K562 (cell line): ENCODE data around the gene CMIP. TPM values are rescaled to one million over a fixed set of nuclear protein-coding genes. Genes with fewer than 3 reads are reported as not detected.

Source experiments
- BHLHE40 ChIP-seq: IDR thresholded peaks from 2 replicates; pipeline ENCODE4 v1.6.1; 2011; ENCODE audit warnings: low read length, improper control_type of control experiment
- BRD9 ChIP-seq: fragments of 450-650 bp; IDR thresholded peaks from 2 replicates; pipeline ENCODE4 v1.6.1; 2018; ENCODE audit warnings: low read depth; ENCODE audit not compliant: partially characterized antibody
- CBFA2T2 ChIP-seq: fragments of 450-650 bp; conservative IDR thresholded peaks from 2 replicates; pipeline ENCODE4 v1.6.1; 2017; ENCODE audit warnings: mild to moderate bottlenecking
- FOXK2 ChIP-seq, 2 experiments: fragments of 450-650 bp; IDR thresholded peaks in 1 of 2; conservative IDR thresholded peaks in 1 of 2; 2 replicates each; pipeline ENCODE4 v1.6.1; 2016; ENCODE audit warnings: low read depth in 2 of 2, mild to moderate bottlenecking in 1 of 2
- NCOA6 ChIP-seq: fragments of 450-650 bp; IDR thresholded peaks from 2 replicates; pipeline ENCODE4 v1.6.1; 2017; ENCODE audit warnings: mild to moderate bottlenecking
- RBFOX2 ChIP-seq: fragments of 200-400 bp; formaldehyde crosslinking; IDR thresholded peaks from 2 replicates; pipeline ENCODE4 v1.6.1; 2017; ENCODE audit warnings: low read depth, mild to moderate bottlenecking, low read length, moderate library complexity
- SMAD4 ChIP-seq: fragments of 250-450 bp; sonication (Bioruptor Pico); conservative IDR thresholded peaks from 2 replicates; pipeline ENCODE4 v1.8.0; 2021; ENCODE audit warnings: inconsistent platforms, mild to moderate bottlenecking, moderate library complexity
- STAT5B ChIP-seq: fragments of 250-450 bp; sonication (Bioruptor Pico); IDR thresholded peaks from 2 replicates; pipeline ENCODE4 v1.8.0; 2021; ENCODE audit warnings: mild to moderate bottlenecking, inconsistent platforms
- ZNF764 ChIP-seq: fragments of 250-450 bp; sonication (Bioruptor Pico); IDR thresholded peaks from 2 replicates; pipeline ENCODE4 v1.4.0; 2020; ENCODE audit warnings: low read depth, mild to moderate bottlenecking, moderate library complexity
- polyA plus RNA-seq, 8 experiments: library from polyadenylated mRNA; depleted of rRNA in 4 of 8; stranded (reverse) in 5 of 8; unstranded in 3 of 8; fragments of >200 nt; fragmentation: Nextera tagmentation in 2 of 8; fragmentation: Illumina TruSeq in 1 of 8; extraction: Ambion mirVana in 2 of 8; extraction: Trizol in 1 of 8; gene quantifications; 2 replicates each; pipeline versions ENCODE4 v1.2.1 to v1.2.3, GENCODE V29; 2011 to 2014; ENCODE audit warnings: inconsistent platforms in 1 of 8, missing spikeins in 1 of 8
- total RNA-seq, 7 experiments: library from RNA; depleted of rRNA in 6 of 7; stranded (reverse); fragments of >200 nt in 6 of 7; fragmentation: Illumina TruSeq in 2 of 7; extraction: Trizol in 2 of 7; gene quantifications; 2 replicates each; pipeline versions ENCODE4 v1.2.1 to v1.2.3, GENCODE V29; 2011 to 2021; ENCODE audit warnings: low replicate concordance in 1 of 7
- TF ChIP-seq, protein P1 (sequence below), 3 experiments: fragments of 200-800 bp in 1 of 3; fragments of 250-450 bp in 1 of 3; fragments of 450-650 bp in 1 of 3; sonication (Bioruptor Pico) in 1 of 3; sonication (Bioruptor generic) in 1 of 3; formaldehyde crosslinking in 1 of 3; IDR thresholded peaks; 2 replicates each; pipeline versions ENCODE4 v1.6.1 to v1.8.0; 2016 to 2022; ENCODE audit warnings: mild to moderate bottlenecking in 2 of 3, missing genetic modification characterization in 2 of 3, missing compliant biosample characterization in 1 of 3, moderate library complexity in 1 of 3
- TF ChIP-seq, protein P2 (sequence below): sonication (generic); IDR thresholded peaks from 2 replicates; pipeline ENCODE4 v1.6.1; 2016
- TF ChIP-seq, protein P3 (sequence below): sonication (generic); formaldehyde crosslinking; IDR thresholded peaks from 2 replicates; pipeline ENCODE4 v1.8.0; 2022; ENCODE audit warnings: mild to moderate bottlenecking, missing genetic modification reagents
- TF ChIP-seq, protein P4 (sequence below): fragments of 450-650 bp; IDR thresholded peaks from 2 replicates; pipeline ENCODE4 v1.6.1; 2016
- TF ChIP-seq, protein P5 (sequence below): IDR thresholded peaks from 2 replicates; pipeline ENCODE4 v1.6.1; 2014; ENCODE audit warnings: antibody characterized with exemption
- TF ChIP-seq, protein P6 (sequence below): fragments of 450-650 bp; formaldehyde crosslinking; IDR thresholded peaks from 2 replicates; pipeline ENCODE4 v1.4.0; 2020; ENCODE audit warnings: mild to moderate bottlenecking, moderate library complexity

The CMIP gene
- total and polyA plus RNA-seq, 9 of the 15 experiments (the other 6 are each of a cell fraction or from before 2014, with no cell fraction given): 0.94 to 82.5 (median 10.3) TPM

DNA sequence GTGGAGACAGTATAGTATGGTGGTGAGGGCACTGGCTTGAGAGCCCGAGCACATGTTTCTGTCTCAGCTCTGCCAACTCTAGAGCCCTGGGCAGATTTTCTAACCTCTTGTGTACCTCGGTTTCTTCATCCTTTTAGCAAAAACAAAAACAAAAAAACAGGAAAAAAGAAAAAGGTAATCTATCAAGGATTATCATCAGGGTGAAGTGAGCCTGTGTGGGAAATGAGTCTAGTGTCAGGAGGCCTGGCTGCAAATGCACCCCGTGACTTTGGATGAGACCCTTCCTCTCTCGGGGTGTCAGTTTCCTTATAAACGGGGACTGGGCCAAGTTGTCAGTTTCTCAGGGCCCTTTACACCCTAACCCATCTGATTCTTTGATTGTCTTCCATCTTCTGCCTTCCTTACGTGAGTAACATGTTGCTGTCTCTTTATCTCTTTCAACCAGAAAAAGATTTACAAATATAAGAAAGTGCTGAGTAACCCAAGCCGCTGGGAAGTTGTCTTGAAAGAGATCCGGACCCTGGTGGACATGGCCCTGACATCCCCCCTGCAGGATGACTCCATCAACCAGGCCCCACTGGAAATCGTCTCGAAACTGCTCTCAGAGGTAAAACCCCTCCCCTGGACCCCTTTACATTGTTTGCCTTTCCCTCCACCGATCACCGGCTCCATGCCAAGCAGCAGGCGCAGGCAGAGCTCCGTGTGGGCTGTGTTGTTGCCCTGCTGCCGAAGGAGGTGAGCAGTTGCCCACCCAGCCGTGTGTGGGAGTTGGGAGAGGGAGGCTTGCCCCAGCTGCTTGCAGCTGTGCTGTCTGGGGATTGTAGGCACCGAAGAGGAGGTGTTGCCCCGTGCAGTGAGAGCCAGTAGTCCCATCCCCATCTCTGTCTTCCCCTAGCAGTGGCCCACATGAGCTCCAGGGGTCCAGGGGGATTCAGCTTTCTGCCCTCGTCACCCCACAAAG is 207.4 kb downstream of the CMIP start (continued):
- TF ChIP-seq, protein P1, sequence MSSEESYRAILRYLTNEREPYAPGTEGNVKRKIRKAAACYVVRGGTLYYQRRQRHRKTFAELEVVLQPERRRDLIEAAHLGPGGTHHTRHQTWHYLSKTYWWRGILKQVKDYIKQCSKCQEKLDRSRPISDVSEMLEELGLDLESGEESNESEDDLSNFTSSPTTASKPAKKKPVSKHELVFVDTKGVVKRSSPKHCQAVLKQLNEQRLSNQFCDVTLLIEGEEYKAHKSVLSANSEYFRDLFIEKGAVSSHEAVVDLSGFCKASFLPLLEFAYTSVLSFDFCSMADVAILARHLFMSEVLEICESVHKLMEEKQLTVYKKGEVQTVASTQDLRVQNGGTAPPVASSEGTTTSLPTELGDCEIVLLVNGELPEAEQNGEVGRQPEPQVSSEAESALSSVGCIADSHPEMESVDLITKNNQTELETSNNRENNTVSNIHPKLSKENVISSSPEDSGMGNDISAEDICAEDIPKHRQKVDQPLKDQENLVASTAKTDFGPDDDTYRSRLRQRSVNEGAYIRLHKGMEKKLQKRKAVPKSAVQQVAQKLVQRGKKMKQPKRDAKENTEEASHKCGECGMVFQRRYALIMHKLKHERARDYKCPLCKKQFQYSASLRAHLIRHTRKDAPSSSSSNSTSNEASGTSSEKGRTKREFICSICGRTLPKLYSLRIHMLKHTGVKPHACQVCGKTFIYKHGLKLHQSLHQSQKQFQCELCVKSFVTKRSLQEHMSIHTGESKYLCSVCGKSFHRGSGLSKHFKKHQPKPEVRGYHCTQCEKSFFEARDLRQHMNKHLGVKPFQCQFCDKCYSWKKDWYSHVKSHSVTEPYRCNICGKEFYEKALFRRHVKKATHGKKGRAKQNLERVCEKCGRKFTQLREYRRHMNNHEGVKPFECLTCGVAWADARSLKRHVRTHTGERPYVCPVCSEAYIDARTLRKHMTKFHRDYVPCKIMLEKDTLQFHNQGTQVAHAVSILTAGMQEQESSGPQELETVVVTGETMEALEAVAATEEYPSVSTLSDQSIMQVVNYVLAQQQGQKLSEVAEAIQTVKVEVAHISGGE (CRISPR knock-in tag; IDR thresholded peaks at IDR 0.05): peak in 1 of 3 experiments; percentile 79; a peak in 2 of 6 replicates
- peak; percentile 78 for TF ChIP-seq SMAD4 (CRISPR knock-in tag)
- no peak for TF ChIP-seq STAT5B
- no peak for TF ChIP-seq ZNF764
- TF ChIP-seq NCOA6: no peak
- TF ChIP-seq, protein P2, sequence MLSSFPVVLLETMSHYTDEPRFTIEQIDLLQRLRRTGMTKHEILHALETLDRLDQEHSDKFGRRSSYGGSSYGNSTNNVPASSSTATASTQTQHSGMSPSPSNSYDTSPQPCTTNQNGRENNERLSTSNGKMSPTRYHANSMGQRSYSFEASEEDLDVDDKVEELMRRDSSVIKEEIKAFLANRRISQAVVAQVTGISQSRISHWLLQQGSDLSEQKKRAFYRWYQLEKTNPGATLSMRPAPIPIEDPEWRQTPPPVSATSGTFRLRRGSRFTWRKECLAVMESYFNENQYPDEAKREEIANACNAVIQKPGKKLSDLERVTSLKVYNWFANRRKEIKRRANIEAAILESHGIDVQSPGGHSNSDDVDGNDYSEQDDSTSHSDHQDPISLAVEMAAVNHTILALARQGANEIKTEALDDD: peak; percentile 20; the same call in 1 of the 2 replicates
- TF ChIP-seq, protein P3, sequence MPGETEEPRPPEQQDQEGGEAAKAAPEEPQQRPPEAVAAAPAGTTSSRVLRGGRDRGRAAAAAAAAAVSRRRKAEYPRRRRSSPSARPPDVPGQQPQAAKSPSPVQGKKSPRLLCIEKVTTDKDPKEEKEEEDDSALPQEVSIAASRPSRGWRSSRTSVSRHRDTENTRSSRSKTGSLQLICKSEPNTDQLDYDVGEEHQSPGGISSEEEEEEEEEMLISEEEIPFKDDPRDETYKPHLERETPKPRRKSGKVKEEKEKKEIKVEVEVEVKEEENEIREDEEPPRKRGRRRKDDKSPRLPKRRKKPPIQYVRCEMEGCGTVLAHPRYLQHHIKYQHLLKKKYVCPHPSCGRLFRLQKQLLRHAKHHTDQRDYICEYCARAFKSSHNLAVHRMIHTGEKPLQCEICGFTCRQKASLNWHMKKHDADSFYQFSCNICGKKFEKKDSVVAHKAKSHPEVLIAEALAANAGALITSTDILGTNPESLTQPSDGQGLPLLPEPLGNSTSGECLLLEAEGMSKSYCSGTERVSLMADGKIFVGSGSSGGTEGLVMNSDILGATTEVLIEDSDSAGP (CRISPR knock-in tag): no peak
- TF ChIP-seq, protein P4, sequence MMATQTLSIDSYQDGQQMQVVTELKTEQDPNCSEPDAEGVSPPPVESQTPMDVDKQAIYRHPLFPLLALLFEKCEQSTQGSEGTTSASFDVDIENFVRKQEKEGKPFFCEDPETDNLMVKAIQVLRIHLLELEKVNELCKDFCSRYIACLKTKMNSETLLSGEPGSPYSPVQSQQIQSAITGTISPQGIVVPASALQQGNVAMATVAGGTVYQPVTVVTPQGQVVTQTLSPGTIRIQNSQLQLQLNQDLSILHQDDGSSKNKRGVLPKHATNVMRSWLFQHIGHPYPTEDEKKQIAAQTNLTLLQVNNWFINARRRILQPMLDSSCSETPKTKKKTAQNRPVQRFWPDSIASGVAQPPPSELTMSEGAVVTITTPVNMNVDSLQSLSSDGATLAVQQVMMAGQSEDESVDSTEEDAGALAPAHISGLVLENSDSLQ: peak; percentile 66
- peak; percentile 37 for TF ChIP-seq BHLHE40
- peak; percentile 84 for TF ChIP-seq CBFA2T2
- TF ChIP-seq BRD9: peak; percentile 52
- TF ChIP-seq, protein P5, sequence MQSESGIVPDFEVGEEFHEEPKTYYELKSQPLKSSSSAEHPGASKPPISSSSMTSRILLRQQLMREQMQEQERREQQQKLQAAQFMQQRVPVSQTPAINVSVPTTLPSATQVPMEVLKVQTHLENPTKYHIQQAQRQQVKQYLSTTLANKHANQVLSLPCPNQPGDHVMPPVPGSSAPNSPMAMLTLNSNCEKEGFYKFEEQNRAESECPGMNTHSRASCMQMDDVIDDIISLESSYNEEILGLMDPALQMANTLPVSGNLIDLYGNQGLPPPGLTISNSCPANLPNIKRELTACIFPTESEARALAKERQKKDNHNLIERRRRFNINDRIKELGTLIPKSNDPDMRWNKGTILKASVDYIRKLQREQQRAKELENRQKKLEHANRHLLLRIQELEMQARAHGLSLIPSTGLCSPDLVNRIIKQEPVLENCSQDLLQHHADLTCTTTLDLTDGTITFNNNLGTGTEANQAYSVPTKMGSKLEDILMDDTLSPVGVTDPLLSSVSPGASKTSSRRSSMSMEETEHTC: no peak
- peak; percentile 51 to 81; a peak in 3 of 4 replicates for TF ChIP-seq FOXK2 (conservative IDR thresholded peaks at IDR 0.05 in 1 of 2, IDR thresholded peaks at IDR 0.05 in 1 of 2; ENCODE audit: low read depth in 2 of 2)
- TF ChIP-seq RBFOX2: peak; percentile 38; the same call in 1 of the 2 replicates
- TF ChIP-seq, protein P6, sequence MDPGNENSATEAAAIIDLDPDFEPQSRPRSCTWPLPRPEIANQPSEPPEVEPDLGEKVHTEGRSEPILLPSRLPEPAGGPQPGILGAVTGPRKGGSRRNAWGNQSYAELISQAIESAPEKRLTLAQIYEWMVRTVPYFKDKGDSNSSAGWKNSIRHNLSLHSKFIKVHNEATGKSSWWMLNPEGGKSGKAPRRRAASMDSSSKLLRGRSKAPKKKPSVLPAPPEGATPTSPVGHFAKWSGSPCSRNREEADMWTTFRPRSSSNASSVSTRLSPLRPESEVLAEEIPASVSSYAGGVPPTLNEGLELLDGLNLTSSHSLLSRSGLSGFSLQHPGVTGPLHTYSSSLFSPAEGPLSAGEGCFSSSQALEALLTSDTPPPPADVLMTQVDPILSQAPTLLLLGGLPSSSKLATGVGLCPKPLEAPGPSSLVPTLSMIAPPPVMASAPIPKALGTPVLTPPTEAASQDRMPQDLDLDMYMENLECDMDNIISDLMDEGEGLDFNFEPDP (CRISPR knock-in tag): 0 out of 2 replicates have a peak, but pooled peaks have one; percentile 19
